Activated CD8-positive, alpha-beta T cell treated with anti-CD3 and anti-CD28 coated beads for 36 hours (primary cell): ENCODE data around the gene TMEM187. TPM values are rescaled to one million over a fixed set of nuclear protein-coding genes. Genes with fewer than 3 reads are reported as not detected.

ENCODE experiments used
- ATAC-seq: fragments of 200-7000 bp; cut with Tn5 transposase; one replicate; pipeline ENCODE4 v1.10.0; 2021; ENCODE audit warnings: mild to moderate bottlenecking, moderate library complexity
- CTCF ChIA-PET: fragments of 350-600 bp; sonication (Branson Sonifier 250); formaldehyde crosslinking; loops from one replicate; lab custom pipeline; 2021; ENCODE audit warnings: antibody characterized with exemption; lab: Charles Lee
- POLR2A ChIA-PET: fragments of 350-600 bp; sonication (Branson Sonifier 250); formaldehyde crosslinking; loops from one replicate; lab custom pipeline; 2021; ENCODE audit warnings: antibody characterized with exemption; lab: Charles Lee
- DNase-seq: peaks from one replicate; pipeline ENCODE4 v3.0.0-alpha.2; 2020
- H3K27ac Mint-ChIP-seq: one replicate; pipeline ENCODE4 v1.8.0; 2021; ENCODE audit warnings: mild to moderate bottlenecking, mixed read lengths
- H3K27me3 Mint-ChIP-seq: one replicate; pipeline ENCODE4 v1.8.0; 2021; ENCODE audit warnings: mixed read lengths
- H3K36me3 Mint-ChIP-seq: one replicate; pipeline ENCODE4 v1.8.0; 2021; ENCODE audit warnings: low read depth, mixed read lengths
- H3K4me1 Mint-ChIP-seq: one replicate; pipeline ENCODE4 v1.8.0; 2021; ENCODE audit warnings: low read depth, mixed read lengths
- H3K4me3 Mint-ChIP-seq: one replicate; pipeline ENCODE4 v1.8.0; 2021; ENCODE audit warnings: mild to moderate bottlenecking, moderate library complexity, mixed read lengths
- H3K9me3 Mint-ChIP-seq: one replicate; pipeline ENCODE4 v1.8.0; 2021; ENCODE audit warnings: mixed read lengths
- intact Hi-C: fragments of 100-400 bp; cut with micrococcal nuclease; formaldehyde crosslinking; loops from one replicate; pipeline ENCODE4 v1.10.0; 2022
- total RNA-seq, 2 experiments: library from RNA; stranded (reverse); gene quantifications; one replicate each; pipeline ENCODE4 v1.2.3, GENCODE V29; 2021
- TF ChIP-seq, protein P1 (sequence below): fragments of 200-600 bp; IDR thresholded peaks from one replicate; pipeline ENCODE4 v1.8.0; 2022; ENCODE audit warnings: antibody characterized with exemption, mild to moderate bottlenecking

Gene TMEM187
- total RNA-seq, 2 experiments from 2014 or later: 4.4 to 4.5 TPM

DNA sequence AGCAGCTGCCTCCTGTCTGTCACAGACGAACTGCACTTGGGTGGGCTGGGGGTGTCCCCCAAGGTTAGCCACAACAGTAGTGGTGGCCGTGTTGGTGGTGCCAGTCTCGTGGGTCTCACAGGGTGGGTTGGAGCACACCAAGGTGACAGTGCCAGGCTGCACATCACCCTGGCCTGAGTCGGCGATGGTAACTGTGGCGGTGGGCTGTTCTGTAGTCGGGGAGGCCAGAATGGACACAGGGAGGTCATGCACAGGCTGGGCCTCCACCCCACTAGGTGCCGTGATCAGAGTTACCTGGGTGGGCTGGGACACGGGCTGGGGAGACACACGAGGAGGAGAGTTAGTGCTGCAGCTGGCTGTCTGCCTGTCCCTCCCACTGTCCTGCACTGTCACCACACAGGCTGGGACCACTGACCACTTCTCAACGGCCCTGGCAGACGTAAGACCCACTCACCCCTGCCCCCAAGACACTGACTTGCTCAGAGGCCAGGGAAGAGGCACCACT, 17.3 kb upstream of the TMEM187 start:
- Mint-ChIP-seq H3K36me3 (peaks cover 43% of the 10 kb centered on the region), H3K4me3 (no peak overlapping the region), H3K27me3 (no peaks in the 10 kb centered on the region), H3K27ac (peak overlapping the region; percentile 52), H3K9me3 (no peaks in the 10 kb centered on the region), H3K4me1 (peaks cover 18% of the 10 kb centered on the region)
- TF ChIP-seq, protein P1, sequence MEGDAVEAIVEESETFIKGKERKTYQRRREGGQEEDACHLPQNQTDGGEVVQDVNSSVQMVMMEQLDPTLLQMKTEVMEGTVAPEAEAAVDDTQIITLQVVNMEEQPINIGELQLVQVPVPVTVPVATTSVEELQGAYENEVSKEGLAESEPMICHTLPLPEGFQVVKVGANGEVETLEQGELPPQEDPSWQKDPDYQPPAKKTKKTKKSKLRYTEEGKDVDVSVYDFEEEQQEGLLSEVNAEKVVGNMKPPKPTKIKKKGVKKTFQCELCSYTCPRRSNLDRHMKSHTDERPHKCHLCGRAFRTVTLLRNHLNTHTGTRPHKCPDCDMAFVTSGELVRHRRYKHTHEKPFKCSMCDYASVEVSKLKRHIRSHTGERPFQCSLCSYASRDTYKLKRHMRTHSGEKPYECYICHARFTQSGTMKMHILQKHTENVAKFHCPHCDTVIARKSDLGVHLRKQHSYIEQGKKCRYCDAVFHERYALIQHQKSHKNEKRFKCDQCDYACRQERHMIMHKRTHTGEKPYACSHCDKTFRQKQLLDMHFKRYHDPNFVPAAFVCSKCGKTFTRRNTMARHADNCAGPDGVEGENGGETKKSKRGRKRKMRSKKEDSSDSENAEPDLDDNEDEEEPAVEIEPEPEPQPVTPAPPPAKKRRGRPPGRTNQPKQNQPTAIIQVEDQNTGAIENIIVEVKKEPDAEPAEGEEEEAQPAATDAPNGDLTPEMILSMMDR: no peak
- intact Hi-C loops: no loop called here
- no peak for ATAC-seq
- POLR2A ChIA-PET: no interaction called here
- CTCF ChIA-PET: no interaction called here
- DNase-seq: no peak

- peak overlapping the region; percentile 52 for H3K27ac Mint-ChIP-seq
- POLR2A ChIA-PET: interaction anchor here (0.7 kb wide), 1 partner anchor 10 kb away, joined by 3 read pairs; no protein-coding TSS in a partner anchor
These were observed 16.3 kb upstream of the TMEM187 start for GRCh38 chrX:153956044-153956907.

GRCh38 chrX:153957224-153957623, 15.3 kb upstream of the TMEM187 start:
- H3K27me3 Mint-ChIP-seq: no peaks in the 10 kb centered on the region
- intact Hi-C loops: no loop called here
- ChIA-PET CTCF (no interaction called here), POLR2A (interaction anchor here (1.6 kb wide), 1 partner anchor 10 kb away, joined by 10 read pairs; no protein-coding TSS in a partner anchor)
- H3K4me1 Mint-ChIP-seq: peaks cover 7% of the 10 kb centered on the region
- TF ChIP-seq, protein P1: no peak
- no peak overlapping the region for H3K4me3 Mint-ChIP-seq
- DNase-seq (no peak), ATAC-seq (no peak)
- no peaks in the 10 kb centered on the region for H3K9me3 Mint-ChIP-seq
- peaks cover 37% of the 10 kb centered on the region for H3K36me3 Mint-ChIP-seq
- H3K27ac Mint-ChIP-seq: no peak overlapping the region

More at GRCh38 chrX:153956044-153956907, 16.3 kb upstream of the TMEM187 start:
- CTCF ChIA-PET: no interaction called here
- Mint-ChIP-seq H3K36me3 (peaks cover 37% of the 10 kb centered on the region), H3K27me3 (no peaks in the 10 kb centered on the region), H3K9me3 (no peaks in the 10 kb centered on the region), H3K4me3 (no peak overlapping the region), H3K4me1 (peaks cover 10% of the 10 kb centered on the region)
- DNase-seq (no peak), ATAC-seq (no peak)
- TF ChIP-seq, protein P1: no peak
- intact Hi-C loops: no loop called here

DNA sequence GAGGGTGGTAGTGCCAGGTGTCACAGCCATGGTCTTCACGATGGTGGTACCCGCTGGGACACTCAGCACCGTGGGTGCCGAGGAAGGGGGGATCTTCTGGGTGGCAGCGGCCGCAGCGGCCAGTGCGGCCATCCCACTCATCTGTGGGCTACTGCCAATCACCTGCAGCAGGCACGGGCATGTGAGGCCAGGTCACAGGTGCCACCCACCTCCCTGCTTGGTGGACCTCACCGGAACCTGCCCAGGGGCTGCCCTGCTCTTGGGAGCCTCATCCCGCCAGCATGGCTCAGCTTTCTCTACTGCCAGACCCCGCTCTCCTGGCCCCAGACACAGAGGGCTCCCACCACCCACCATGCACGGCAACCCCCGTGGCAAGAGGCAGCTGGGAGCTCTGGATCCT, 13.9 kb upstream of the TMEM187 start:
- POLR2A ChIA-PET: interaction anchor here (1.3 to 3.1 kb wide), 3 partner anchors 9 to 11 kb away, joined by 5 to 14 read pairs (median 10); no protein-coding TSS in a partner anchor
- H3K36me3 Mint-ChIP-seq: peaks cover 33% of the 10 kb centered on the region
- H3K9me3 Mint-ChIP-seq: no peaks in the 10 kb centered on the region
- ATAC-seq: no peak
- H3K27ac Mint-ChIP-seq: no peak overlapping the region
- CTCF ChIA-PET: interaction anchor here (1.1 to 1.3 kb wide), 2 partner anchors 10 to 11 kb away, joined by 3 read pairs; no protein-coding TSS in a partner anchor
- intact Hi-C loops: no loop called here
- TF ChIP-seq, protein P1: no peak
- no peak overlapping the region for H3K4me3 Mint-ChIP-seq
- no peak for DNase-seq
- no peaks in the 10 kb centered on the region for H3K27me3 Mint-ChIP-seq
- peaks cover 2% of the 10 kb centered on the region for H3K4me1 Mint-ChIP-seq

- H3K36me3 Mint-ChIP-seq: peaks cover 27% of the 10 kb centered on the region
- no peak overlapping the region for H3K27ac Mint-ChIP-seq
- TF ChIP-seq, protein P1: no peak
- ChIA-PET CTCF (interaction anchor here (1.3 kb wide), 1 partner anchor 12 kb away, joined by 3 read pairs; no protein-coding TSS in a partner anchor), POLR2A (interaction anchor here (3.1 kb wide), 1 partner anchor 10 kb away, joined by 14 read pairs; no protein-coding TSS in a partner anchor)
- intact Hi-C loops: no loop called here
- H3K4me1 Mint-ChIP-seq: no peaks in the 10 kb centered on the region
- H3K9me3 Mint-ChIP-seq: no peaks in the 10 kb centered on the region
- H3K4me3 Mint-ChIP-seq: no peak overlapping the region
- DNase-seq: no peak
- no peak for ATAC-seq
- H3K27me3 Mint-ChIP-seq: no peaks in the 10 kb centered on the region
These were observed 12.9 kb upstream of the TMEM187 start for GRCh38 chrX:153959649-153960048.
